ENCODE results near the gene UCK2.

- TF ChIP-seq FOXK2 (IDR thresholded peaks at IDR 0.05) (no peak), ELF4 (IDR thresholded peaks at IDR 0.05) (no peak), SUZ12 (IDR thresholded peaks at IDR 0.05) (no peak), LEF1 (IDR thresholded peaks at IDR 0.05; ENCODE audit: borderline replicate concordance) (no peak), TARDBP (IDR thresholded peaks at IDR 0.05) (no peak), BHLHE40 (IDR thresholded peaks at IDR 0.05; ENCODE audit: borderline replicate concordance) (no peak), FOXM1 (IDR thresholded peaks at IDR 0.05; ENCODE audit: borderline replicate concordance) (no peak), HDGF (IDR thresholded peaks at IDR 0.05; ENCODE audit: borderline replicate concordance) (no peak)
- TF ChIP-seq, protein P1, sequence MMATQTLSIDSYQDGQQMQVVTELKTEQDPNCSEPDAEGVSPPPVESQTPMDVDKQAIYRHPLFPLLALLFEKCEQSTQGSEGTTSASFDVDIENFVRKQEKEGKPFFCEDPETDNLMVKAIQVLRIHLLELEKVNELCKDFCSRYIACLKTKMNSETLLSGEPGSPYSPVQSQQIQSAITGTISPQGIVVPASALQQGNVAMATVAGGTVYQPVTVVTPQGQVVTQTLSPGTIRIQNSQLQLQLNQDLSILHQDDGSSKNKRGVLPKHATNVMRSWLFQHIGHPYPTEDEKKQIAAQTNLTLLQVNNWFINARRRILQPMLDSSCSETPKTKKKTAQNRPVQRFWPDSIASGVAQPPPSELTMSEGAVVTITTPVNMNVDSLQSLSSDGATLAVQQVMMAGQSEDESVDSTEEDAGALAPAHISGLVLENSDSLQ (IDR thresholded peaks at IDR 0.05), result no peak
Measured at GRCh38 chr1:165799387-165799786, 28.0 kb upstream of the UCK2 start.

Measured in HEK293T (cell line).